GM18873 (cell line): ENCODE measurements around the gene HTRA3.

Experiments
- ATAC-seq: cut with Tn5 transposase; IDR thresholded peaks from one replicate; pipeline ENCODE4 v1.9.1; 2021; ENCODE audit warnings: mild to moderate bottlenecking, moderate library complexity, moderate number of reproducible peaks; ENCODE audit not compliant: unreplicated experiment, low FRiP score

The HTRA3 gene

DNA sequence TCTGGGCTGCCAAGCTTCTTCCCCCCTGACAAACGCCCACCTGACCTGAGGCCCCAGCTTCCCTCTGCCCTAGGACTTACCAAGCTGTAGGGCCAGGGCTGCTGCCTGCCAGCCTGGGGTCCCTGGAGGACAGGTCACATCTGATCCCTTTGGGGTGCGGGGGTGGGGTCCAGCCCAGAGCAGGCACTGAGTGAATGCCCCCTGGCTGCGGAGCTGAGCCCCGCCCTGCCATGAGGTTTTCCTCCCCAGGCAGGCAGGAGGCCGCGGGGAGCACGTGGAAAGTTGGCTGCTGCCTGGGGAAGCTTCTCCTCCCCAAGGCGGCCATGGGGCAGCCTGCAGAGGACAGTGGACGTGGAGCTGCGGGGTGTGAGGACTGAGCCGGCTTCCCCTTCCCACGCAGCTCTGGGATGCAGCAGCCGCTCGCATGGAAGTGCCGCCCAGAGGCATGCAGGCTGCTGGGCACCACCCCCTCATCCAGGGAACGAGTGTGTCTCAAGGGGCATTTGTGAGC is 37.0 kb downstream of the HTRA3 start:
- ATAC-seq = no peak

DNA sequence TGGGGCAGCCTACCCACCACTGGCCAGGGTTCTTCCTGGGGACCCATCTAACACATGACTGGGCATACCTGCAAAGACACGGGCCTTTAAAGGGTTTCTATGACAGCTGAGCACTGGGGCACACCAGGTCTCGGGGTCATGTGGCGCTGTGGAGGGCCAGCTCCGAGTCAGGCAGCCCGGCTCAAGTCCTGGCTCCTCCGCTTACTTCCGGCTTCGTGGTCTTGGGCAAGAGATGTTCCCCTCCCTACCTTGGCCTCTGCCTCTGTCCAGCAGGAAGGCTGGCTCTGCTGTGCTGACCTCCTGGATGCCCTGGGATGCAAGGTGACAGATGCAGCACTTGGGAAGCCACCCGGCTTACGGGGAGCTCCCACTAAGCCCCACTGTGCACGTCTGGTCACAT is 37.6 kb downstream of the HTRA3 start:
- no peak for ATAC-seq

DNA sequence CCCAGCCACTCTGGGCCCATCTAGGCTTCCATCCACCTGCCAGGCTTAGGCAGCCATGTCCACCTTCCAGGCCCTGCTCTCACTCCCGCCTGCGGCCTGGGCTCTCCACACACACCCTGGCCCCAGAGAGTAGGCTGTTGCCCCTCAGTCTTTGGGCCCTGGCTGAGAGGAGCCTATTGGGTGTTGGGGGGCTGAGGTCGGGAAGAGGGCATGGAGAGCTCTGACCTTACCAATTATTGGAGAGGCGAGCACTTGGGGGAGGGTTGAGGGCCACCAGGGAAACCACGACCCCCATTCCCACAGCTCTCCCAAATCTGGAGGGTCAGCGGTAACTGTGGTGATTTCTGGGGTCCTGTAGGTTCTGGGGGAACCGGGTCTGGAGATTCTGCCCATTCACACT is 38.2 kb downstream of the HTRA3 start:
- no peak for ATAC-seq

DNA sequence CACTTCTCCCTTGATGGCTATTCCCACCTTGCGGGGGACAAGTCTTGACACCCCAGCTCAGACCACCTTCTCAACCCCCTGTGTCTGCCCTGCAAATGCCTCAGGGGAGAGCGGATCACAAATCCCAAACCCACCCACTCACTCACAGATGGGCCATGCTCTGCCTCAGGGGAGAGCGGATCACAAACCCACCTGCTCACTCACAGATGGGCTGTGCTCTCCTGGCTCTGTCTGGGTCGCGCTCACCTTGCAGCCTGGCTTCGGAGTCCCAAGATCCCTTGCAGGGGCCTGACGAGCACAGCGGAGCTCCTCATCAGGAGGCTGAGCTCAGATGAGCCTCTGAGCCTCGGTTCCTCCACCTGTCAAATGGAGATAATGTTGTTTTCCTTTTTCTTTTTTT is 38.6 kb downstream of the HTRA3 start:
- ATAC-seq = no peak

DNA sequence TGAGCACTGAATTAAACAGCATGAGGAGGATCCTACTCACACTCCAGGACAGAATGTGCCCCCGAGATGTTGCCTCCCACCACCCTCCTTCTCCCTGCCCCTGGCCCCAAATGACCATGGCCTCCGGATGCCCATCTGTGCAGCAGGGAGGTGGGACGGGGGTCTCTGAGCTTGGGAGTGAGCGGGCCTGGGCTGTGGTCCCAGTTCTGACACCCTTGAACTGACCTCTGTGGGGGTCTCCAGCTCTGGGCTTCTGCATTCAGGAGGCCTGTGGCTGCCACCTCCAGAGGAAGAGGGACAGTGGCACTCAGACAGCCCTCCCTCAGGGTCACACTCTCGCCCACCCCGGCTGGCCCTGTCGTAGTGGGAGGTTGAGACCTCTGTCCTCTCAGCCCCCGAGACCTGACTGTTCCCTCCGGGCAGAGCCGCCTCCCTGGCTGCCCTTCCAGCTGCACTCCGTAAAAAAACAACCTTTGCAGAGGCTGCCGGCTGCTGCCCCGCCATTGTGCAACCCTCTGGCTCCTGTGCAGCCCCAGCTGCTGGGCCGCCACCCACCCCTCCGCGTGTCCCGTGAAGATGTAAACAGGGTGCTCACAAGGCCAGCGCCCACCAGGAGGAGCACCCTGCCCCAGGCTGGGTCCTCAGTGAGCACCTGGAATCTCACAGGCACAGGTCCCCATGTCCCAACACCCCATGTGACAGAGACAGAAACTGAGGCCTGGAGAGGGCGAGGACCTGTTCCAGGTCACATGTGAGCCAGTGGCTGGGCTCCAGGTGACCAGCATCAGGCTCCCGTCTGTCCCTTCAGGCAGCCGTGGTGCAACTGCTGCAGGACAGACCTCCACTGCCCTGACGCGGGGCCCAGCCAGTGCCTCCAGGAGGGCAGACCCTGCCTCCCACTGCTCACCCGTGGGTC is 39.6 kb downstream of the HTRA3 start:
- no peak for ATAC-seq

DNA sequence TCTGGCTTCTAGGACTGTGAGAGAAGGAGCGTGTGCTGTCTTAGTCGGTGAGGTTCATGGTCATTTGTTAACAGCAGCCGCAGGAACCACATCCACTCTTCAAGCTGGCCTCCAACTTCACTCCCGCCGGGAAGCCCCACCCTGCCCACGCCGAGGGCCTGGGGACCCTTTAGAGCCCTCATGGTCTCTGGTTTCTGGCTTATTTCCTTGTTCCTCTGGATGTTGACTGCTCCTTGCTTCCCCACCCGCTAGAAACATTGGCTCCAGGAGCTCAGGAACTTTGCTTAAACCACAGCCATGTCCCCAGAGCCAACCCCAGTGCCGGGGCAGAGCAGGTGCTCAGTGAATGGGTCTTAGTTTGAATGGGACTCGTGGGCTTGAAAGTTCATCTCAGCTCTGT is 40.8 kb downstream of the HTRA3 start:
- ATAC-seq = no peak

DNA sequence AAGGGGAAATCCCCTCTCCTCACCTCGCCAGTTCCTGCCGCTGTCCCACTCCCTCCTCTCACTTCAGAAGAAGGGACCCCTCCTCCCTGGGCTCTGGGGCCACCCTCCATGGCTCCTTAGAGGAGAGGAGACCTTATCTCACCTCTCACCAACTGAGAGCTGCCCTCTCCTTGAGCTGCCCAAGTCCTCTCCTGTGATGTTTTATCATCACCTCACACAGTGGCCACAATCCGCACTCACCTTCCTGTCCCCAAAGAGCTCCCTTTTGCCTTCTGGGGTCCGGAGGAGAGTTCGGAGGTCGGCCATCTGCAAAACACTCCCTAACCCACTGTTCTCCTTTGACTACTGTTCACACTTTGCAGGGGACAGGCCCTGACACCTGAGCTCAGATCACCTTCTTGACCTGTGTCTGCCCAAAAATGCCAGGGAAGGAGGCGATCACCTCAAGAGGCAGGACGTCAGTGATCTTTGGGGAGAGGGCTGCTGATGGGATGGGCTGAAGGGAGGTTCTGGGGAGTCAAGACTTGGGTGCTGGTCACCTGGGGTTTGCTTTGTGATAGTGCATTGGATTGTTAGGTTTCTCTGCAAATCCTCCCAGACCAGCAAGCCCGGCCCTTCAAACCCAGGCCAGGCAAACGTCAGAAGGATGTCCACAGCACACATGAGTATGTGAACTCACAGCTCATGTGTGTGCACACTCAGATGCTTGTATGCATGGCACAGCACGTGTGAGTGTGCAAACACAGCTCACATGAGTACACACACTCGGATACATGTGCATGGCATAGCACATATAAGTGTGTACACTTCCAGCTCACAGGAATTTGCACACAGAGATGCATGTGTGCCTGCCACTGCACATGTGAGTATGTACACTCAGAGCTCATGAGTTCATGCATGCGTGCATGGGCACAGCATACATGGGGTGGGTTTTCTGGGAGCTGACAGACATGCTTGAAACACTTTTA is 41.8 kb downstream of the HTRA3 start:
- ATAC-seq = no peak

DNA sequence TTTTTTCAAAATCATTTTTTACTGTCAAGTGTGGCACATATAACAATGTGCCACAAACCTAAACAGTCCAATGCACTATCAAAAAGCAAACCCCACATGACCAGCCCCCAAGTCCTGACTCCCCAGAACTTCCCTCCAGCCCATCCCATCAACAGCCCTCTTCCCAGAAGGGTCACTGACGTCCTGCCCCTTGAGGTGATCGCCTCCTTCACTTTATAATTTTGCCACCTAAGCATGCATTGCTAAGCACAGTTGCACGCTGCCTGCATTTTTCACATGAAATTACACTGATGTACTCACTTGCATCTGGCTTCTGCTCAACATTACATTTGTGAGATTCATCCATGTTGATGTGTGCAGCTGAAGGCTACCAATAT is 42.5 kb downstream of the HTRA3 start:
- no peak for ATAC-seq

DNA sequence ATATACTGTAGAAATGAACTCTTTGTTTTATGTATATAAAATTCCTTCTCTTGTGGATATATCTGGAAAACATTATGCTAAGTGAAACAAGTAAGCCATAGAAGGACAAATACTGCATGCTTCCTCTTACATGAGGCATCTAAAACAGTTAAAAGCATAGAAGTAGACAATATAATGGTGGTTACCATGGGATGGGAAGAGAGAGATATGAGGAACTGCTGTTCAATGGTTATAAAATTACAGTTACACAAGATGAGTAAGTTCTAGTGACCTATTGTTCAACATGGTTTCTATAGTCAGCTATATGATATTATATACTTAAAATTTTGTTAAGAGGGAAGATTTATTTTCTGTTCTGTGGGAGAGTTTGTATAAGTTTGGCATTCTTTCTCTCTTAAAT is 43.4 kb downstream of the HTRA3 start:
- ATAC-seq = no peak

DNA sequence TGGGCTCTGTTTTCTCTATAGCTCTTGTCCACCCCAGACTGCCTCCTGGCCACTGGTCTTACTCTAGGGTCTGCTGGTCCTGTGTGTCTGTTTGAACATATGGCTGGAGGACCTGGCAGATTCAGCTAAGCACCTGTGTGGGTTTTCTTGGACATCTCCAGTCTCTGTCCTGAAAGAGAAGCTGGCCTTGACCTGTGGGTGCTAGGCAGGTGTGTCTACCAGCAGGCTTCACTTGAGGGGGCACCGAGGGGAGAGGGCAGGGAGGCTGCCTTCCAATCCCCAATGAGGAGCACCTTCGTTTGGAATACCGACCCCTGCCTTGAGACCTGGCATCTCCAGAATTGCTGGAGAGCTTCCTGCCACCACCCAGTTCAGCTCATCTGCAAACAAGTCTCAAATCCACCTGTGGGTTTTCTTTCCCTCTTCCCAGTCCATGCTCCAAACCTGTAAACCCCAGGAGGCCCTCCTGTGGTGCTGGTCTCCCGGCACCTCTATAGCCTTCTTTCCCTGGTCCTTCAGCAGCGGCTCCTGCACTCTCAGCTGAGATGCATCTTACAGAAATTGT is 45.2 kb downstream of the HTRA3 start:
- ATAC-seq = no peak

DNA sequence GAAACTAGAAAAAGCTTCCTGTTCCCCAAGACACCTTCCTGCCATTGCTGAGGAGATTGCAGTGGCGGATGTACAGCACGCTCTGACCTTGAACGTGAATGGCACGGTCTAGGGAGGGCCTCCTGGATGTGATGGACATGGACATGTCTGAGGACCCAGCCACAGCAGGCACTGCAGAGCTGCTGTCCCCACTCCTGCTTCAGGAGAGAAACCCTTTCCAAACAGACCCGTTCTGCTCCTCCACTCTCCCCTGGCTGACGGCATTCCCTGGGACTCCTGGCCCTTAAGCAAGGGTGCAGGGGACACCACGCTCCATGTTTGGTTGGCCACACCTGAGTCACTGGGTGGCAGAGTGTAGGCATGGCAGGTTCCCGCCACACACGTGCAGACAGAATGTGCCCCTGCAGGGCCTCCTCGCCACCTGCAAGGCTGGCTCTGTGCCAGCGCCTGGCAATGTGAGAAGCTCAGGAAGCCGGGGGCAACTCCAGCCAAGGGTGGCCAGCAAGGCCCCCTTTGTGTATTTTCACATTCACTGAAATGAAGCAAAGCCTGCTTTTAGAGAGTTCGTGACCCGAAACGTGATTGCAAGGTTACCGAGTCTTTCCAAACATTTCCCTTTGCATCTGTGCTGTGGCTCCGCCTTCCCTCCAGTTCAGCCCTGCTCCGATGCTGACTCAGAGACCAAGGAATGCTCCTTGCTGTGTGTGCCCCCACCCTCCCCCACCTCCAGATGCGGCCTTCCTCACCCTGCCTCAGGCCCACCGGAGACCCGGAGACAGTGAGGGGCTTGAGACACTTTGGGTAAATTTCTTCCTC is 46.1 kb downstream of the HTRA3 start:
- no peak for ATAC-seq

DNA sequence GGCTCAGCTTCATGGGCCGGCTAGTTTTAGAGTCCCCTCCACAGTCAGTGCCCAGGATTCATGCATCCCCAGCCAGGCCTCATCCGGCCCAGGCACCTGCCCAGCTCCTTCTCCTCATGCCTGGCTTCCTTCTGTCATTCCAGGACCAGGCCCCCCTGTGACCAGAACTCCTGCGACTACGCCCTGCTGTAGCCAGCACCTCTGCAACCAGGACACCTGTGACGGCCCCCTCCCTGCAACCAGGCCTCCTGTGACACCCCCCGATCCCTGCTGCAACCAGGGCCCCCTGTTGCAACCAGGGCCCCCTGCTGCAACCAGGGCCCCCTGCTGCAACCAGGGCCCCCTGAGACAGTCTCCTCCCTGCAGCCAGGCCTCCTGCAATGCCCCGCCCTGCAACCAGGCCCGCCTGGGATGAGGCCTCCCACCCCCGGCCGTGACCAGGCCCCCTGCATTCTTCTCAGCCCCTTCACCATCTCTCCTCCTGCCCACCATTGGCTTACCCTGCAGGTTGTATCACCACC is 46.8 kb downstream of the HTRA3 start:
- no peak for ATAC-seq

DNA sequence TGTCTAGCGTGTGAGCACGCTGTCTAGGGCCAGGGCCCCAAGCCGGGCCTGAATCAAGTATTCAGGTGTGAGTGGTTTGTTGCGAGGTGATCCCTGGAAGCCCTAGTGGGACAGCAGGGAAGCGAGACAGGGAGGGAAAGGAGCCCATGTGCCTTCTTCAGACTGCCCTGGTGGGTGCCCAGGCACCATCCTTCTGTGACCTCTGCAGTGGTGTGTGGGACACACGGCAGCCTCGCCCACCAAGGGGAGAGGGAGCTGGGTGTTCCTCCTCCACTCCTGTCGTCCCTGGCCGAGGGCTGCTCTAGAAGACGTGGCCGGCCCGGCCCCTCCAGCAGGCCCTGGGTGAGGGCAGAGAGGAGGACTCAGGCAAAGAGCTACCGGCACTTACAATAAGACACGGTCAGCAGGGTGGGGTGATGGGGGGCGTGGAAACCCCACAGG is 47.4 kb downstream of the HTRA3 start:
- no peak for ATAC-seq

DNA sequence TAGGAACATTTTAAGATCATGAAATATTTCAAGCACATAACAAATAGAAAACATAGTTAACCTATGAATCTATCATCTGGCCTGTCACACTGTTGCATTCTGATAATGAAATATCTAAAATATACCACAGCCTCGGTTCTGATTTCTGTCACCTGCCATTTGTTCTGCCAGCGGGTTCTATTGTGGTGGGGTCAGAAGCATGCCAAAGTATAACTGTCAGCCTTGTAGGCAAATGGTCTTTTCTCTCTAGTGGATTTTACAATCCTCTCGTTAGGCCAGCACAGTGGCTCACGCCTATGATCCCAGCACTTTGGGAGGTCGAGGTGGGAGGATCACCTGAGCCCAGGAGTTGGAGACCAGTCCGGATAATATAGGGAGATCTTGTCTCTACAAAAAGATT is 47.9 kb downstream of the HTRA3 start:
- ATAC-seq = no peak

DNA sequence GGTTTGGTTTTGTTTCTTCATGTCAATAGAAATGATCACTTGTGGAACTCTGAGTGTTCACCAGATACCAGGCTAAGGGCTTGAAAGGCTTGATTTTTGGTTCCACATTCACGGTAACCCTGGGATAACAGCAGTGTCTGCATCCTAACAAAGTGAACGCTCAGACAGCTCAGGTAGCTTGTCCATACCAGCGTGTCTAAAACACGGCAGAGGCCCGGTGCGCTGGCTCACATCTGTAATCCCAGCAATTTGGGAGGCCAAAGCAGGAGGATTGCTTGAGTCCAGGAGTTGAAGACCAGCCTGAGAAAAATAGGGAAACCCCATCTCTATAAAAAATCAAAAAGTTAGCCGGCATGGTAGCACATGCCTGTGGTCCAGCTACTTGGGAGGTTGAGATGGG is 49.0 kb downstream of the HTRA3 start:
- no peak for ATAC-seq

DNA sequence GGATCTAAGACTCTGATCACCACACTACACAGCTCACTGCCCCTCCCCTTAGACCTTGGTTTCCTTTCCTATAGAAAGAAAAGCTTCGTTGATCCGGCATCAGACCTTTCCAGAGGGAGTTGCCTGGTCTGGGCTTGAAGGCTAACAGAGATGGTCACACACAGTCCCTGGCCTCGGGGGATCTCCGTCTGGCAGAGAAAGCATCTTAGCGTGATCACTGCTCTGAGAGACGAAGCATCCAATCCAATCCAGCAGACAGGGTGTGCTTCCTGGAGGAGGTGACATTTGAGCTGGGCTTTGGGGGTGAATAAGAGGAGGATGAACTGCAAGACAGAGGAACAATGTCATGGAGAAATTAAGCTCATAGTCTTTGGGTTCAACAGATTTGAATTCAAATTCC is 49.5 kb downstream of the HTRA3 start:
- ATAC-seq = no peak

DNA sequence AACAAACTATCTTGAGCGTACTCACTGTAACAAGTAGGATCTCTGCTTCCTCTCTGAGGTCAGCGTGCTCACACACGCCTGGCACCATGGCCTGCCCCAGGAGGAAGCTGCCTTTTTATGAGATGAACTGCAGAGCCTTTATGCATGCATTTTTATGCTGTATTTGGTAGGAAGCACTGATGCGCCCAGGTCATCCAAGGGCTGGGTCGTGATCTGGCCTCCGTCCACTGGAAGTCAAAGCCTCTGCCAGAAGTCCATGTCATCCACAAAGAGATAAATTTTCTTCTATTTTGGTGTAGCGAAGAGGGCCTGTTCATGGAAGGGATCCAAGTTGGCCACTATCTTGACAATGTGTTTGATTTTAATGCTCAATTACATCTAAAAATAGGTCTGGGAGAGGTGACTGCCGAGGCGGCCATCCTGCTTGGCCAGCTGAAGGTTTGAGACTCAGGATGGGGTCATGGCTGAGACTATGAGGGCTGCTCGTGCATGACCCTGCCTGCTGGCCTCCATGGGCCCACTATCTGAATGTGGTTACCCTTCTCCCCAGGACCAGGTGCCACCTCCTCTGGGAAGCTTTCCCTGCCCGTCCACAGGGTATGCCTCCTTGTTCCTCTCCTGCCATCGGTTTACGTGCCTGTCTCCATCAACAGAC is 50.3 kb downstream of the HTRA3 start:
- no peak for ATAC-seq

DNA sequence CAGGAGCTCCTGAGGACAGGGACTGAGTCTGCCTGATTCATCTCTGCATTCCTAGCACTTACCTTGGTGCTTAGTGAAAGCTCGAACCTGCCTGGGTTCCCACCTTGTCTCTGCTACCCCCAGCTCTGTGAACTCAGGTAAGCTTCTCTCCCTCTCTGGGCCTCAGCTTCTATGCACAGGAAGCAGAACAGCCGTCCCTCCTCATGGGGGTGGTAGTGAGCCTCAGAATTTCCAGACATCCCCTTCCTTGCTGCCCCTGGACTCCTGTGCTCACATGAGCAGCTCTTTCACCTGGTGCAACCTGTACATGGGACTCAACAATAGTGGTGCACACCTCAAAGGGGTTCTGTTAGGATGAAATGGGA is 50.8 kb downstream of the HTRA3 start:
- ATAC-seq = no peak

DNA sequence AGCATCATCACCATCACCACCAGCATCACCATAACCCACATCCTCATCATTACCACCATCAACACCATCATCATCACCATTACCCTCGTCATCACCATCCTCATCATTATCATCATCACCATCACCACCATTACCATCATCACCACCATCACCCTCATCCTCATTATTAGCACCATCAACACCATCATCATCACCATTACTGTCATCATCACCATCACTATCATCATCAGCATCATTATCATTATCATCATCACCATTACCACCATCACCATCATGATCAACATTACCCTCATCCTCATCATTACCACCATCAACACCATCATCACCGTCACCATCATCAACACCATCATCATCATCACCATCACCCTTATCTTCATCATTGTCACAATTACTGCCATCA is 51.7 kb downstream of the HTRA3 start:
- no peak for ATAC-seq
